Gastrocnemius medialis (tissue), 4 donors: ENCODE results near the gene CELSR3.

Experiments
- CTCF ChIP-seq, 5 experiments: fragments of 450-650 bp in 3 of 5; fragments of 200-600 bp in 2 of 5; sonication (generic) in 2 of 5; IDR thresholded peaks in 4 of 5; conservative IDR thresholded peaks in 1 of 5; 1 replicate in 4 of 5; 2 replicates in 1 of 5; pipeline ENCODE4 v1.5.1; 2016 to 2019; ENCODE audit warnings: antibody characterized with exemption in 5 of 5, mild to moderate bottlenecking in 3 of 5, moderate library complexity in 3 of 5
- POLR2A ChIP-seq, 2 donors: fragments of 450-650 bp; IDR thresholded peaks; one replicate each; pipeline ENCODE4 v1.6.1; 2017; ENCODE audit warnings: antibody characterized with exemption in 2 of 2, mild to moderate bottlenecking in 2 of 2, moderate library complexity in 2 of 2

GRCh38 chr3:48619541-48620524 is 42.9 kb downstream of the CELSR3 start:
- TF ChIP-seq CTCF (IDR thresholded peaks at IDR 0.05 in 4 of 5, conservative IDR thresholded peaks at IDR 0.05 in 1 of 5) (no peak), POLR2A (IDR thresholded peaks at IDR 0.05) (no peak)
